Stimulated activated CD4-positive, alpha-beta T cell treated with anti-CD3 and anti-CD28 coated beads, Interleukin-4, amount 100 ng/mL, for 1 hour (primary cell): ENCODE measurements around the gene MLN.

Source experiments
- DNase-seq: peaks from one replicate; pipeline ENCODE4 v3.0.0-alpha.2; 2020

The MLN gene

GRCh38 chr6:33771146-33772081, 32.4 kb downstream of the MLN start:
- DNase-seq = peak; percentile 67

- no peak for DNase-seq
Measured at GRCh38 chr6:33770833-33771145, 33.0 kb downstream of the MLN start.

DNA sequence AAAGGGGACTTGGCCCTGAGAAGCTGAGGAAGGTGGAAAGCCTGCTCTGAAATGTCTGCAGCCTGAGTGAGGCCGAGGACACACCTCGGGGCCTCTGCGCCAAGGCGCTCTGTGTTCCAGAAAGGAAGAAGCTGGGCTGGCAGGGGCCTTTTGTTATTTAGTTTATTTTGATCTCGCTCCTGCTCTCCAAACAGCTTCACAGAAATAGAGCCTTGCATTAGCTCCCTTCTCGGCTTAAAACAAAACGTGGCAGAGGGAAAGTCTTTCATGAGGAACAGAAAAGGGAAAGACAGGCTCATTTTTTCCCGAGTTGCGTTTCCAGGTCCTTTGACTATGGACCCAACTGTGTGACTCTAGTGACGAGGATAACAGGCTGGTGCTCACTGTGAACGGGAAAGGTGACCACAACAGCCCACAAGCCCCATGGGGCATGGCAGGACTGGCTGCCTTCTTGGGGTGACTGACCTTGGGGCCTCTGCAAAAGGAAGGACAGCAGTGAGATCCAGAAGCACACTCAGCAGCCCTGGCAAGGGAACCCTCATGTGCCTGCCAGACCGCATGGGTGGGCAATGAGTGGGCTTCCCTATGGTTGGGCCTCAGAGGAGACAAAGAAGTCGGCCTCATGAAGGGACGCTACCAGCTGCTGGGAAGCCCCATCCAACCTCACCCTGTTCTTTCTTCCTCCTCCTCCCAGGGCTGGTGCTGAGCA, 33.5 kb downstream of the MLN start:
- no peak for DNase-seq

DNA sequence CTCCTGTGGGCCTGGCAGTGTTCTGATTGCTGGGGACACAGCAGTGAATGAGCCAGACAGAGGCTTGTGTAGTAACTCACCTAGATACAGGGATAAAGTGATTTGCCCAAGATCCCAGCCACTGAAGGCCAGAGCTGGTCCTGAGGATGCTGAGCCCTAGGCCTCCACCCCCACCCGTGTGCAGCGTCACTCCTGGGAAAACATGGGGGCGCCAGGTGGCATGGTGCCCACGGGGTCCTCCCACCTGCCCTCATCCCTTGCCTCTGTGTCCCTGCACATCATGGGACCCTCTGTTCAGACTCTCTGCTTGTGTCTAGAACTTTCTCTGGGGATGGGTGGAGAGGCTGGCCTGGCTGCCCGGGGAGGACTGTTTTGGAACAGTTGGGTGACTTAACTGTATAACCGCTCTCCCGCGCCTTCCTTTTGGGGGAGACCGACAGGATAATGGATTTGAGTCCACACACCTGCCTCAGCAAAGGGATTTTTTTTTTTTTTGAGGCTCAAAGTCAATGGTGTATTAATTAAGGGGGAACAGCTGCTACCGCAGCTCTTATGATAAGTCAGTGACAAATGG, 34.5 kb downstream of the MLN start:
- no peak for DNase-seq

GRCh38 chr6:33768644-33769120, 35.1 kb downstream of the MLN start:
- DNase-seq = peak; percentile 76

GRCh38 chr6:33766921-33767907, 36.6 kb downstream of the MLN start:
- DNase-seq = no peak

DNA sequence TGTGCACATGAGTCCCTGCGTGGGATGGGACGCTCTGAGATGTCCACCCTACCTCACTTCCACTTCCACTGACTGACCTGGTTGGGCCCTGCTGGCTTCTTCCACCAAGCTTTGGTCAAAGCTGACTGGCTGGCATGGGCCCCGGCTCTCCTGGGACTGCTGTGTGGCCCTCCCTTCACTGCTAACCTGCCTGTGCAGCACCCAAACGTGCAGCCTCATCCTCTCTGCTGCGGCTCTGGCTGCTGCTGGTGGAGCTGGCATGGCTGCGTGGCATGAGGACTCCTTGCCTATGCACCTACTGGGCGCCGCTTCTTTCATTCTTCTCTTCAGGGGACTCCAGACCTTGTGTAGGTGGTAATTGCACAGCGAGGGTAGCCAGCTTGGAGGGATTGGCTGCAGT, 38.4 kb downstream of the MLN start:
- DNase-seq = no peak

GRCh38 chr6:33764036-33764435, 39.8 kb downstream of the MLN start:
- DNase-seq = no peak

- DNase-seq = no peak
Measured at GRCh38 chr6:33763483-33763882, 40.3 kb downstream of the MLN start.

- DNase-seq = no peak
Measured at GRCh38 chr6:33762713-33763112, 41.1 kb downstream of the MLN start.

DNA sequence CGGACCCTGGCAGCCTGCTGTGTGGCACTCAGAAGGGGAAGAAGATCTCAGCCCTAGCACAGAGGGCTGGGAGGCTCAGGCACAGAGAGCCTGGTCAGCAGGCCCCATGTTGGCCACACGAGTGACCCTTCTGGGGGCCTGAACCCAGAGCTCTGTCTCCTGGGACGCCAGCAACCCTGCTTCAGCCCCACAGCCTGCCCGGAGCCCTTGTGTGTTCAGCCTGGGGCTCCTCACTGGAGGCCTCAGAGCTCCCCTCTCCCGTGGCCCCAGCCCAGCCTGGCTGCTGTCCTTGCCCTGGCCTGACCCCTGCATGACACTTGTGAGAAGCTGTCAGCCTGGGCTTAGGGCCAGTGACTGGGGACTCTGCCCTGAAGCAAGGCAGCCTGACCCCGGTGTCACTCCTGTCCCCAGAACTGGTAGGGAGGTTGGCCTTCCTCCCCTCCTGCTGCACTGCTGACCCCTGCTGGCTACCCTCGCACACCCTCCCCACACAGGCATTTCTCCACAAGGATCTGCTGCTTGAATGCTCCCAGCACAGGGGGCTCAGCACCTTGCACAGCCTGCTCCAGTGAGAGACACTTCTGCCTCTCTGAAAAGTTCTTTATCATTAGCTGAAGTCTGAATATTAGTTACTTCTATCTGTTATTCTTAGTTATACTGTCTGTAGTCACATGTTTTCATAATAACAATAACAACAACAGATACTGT, 41.7 kb downstream of the MLN start:
- DNase-seq = peak; percentile 46

GRCh38 chr6:33761581-33761921, 42.3 kb downstream of the MLN start:
- DNase-seq = no peak

- no peak for DNase-seq
Measured at GRCh38 chr6:33759887-33760629, 43.7 kb downstream of the MLN start.

DNA sequence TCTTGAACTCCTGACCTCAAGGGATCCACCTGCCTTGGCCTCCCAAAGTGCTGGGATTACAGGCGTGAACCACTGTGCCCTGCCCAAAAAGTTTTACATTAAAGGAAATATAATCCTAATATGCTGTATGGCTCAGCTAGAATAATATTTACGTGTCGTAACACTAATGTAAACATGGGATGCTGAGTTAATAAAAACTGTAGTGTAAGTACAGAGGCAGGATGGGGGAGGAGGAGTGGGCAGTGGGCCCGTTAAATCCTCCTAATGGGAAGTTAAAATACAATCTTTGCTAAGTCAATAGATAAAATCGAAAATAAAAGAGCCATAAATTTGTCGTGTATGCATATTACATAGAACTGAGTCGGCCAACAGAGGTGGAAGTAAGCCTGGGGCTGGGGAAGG, 45.0 kb downstream of the MLN start:
- no peak for DNase-seq

GRCh38 chr6:33757906-33758305, 45.9 kb downstream of the MLN start:
- DNase-seq = no peak

DNA sequence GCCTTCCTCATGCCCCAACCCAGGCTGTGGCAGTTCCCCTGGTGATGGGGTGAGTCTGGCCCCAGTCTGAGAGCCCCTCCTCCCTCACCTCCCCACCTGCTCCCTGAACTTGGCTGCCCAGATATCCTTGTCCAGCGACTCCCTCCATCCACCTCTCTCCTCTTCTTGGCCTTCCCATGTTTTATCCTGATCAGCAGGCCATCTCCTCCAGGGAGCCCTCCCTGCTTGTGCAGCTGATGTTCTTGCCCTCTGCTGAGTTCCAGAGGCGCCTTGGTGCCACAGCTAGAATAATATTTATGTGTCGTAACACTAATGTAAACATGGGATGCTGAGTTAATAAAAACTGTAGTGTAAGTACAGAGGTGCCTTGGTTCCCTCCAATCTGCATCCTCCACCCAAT, 46.7 kb downstream of the MLN start:
- DNase-seq = no peak

GRCh38 chr6:33756211-33756954, 47.4 kb downstream of the MLN start:
- no peak for DNase-seq

GRCh38 chr6:33755070-33755869, 48.5 kb downstream of the MLN start:
- no peak for DNase-seq

GRCh38 chr6:33754222-33754621, 49.6 kb downstream of the MLN start:
- no peak for DNase-seq

- no peak for DNase-seq
Measured at GRCh38 chr6:33752646-33753015, 51.2 kb downstream of the MLN start.
